Erythroblast (primary cell): ENCODE data around the gene BPGM.

ENCODE experiments used
- GATA1 ChIP-seq: IDR thresholded peaks from 2 replicates; pipeline ENCODE4 v1.6.1; 2011; ENCODE audit warnings: low read depth, mild to moderate bottlenecking, control low read depth, low read length, moderate library complexity
- POLR2A ChIP-seq: IDR thresholded peaks from 2 replicates; pipeline ENCODE4 v1.6.1; 2011; ENCODE audit warnings: mild to moderate bottlenecking, low read length

DNA sequence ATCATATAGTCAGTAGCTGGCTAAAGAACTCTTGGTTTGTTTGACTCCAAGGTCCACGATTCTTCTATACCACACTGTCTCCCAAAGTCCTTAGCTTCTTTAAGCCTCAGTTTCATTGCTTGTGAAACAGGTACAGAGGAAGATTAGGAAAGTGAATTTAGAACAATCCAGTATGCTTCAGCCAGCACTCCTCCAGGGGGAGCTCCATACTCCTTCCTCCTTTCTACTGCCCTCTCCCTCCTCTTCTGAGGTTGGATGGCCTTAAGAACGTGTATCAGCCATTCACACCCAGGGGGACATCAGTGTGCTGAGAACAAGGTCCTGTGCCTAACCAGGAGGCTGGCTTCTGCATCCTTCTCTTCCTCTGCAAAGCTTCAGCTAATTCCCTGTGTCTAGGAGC, 78.0 kb downstream of the BPGM start:
- no peak for TF ChIP-seq POLR2A
- no peak for TF ChIP-seq GATA1
